Measurements from ENCODE around the gene HRG. TPM values are rescaled to one million over a fixed set of nuclear protein-coding genes. Genes with fewer than 3 reads are reported as not detected.

Gene HRG
- total RNA-seq, 4 donors from 2014 or later: not detected

DNA sequence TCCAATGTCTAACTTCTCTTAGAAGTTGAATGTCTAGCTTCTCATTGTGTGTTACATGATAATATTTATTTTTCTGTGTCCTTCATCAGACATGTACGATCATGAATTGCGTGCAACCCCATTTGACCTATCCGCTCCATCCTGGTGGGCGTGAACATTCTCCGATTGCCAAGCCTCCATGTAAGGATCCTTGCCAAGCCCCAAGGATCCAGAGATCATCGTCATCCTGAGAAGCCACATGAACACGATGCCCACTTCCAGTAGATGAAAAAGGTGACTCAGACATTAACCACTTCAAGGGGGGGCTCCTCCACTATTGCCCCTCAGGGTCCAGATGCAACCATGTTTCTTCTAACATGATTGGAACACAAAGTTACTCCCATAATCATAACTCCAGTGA, 25.9 kb downstream of the HRG start:
- no peak overlapping the region for H3K4me3 ChIP-seq
- H3K36me3 ChIP-seq: no peaks in the 10 kb centered on the region
- no peak for TF ChIP-seq EP300 (IDR thresholded peaks at IDR 0.05)
- no peak for TF ChIP-seq POLR2A (IDR thresholded peaks at IDR 0.05)
- TF ChIP-seq CTCF (IDR thresholded peaks at IDR 0.05): no peak
- H3K4me1 ChIP-seq: no peaks in the 10 kb centered on the region
- no peaks in the 10 kb centered on the region for H3K9me3 ChIP-seq
- 85 to 90% methylated on average over 7 of the region's 7 CpGs for WGBS, 2 donors
- DNase-seq (ENCODE audit: low spot score in 2 of 2): no peak
- no peaks in the 10 kb centered on the region for H3K27me3 ChIP-seq
- no peak overlapping the region for H3K27ac ChIP-seq

- WGBS, 2 donors: 75% methylated on average over 3 of the region's 3 CpGs
- Histone ChIP-seq H3K36me3 (no peaks in the 10 kb centered on the region), H3K4me1 (no peaks in the 10 kb centered on the region), H3K4me3 (no peak overlapping the region), H3K9me3 (no peaks in the 10 kb centered on the region), H3K27me3 (no peaks in the 10 kb centered on the region), H3K27ac (no peak overlapping the region)
- DNase-seq (ENCODE audit: low spot score in 2 of 2): no peak
- no peak for TF ChIP-seq CTCF (IDR thresholded peaks at IDR 0.05)
- TF ChIP-seq POLR2A (IDR thresholded peaks at IDR 0.05): no peak
- no peak for TF ChIP-seq EP300 (IDR thresholded peaks at IDR 0.05)
Observed at GRCh38 chr3:186693843-186694242, 28.0 kb downstream of the HRG start.

GRCh38 chr3:186694288-186695032, 28.6 kb downstream of the HRG start:
- Histone ChIP-seq H3K9me3 (no peaks in the 10 kb centered on the region), H3K27ac (no peak overlapping the region), H3K4me3 (no peak overlapping the region), H3K36me3 (no peaks in the 10 kb centered on the region), H3K4me1 (no peaks in the 10 kb centered on the region), H3K27me3 (no peaks in the 10 kb centered on the region)
- 76 to 82% methylated on average over 6 of the region's 6 CpGs for WGBS, 2 donors
- DNase-seq (ENCODE audit: low spot score in 2 of 2): no peak
- TF ChIP-seq POLR2A (IDR thresholded peaks at IDR 0.05) (no peak), EP300 (IDR thresholded peaks at IDR 0.05) (no peak), CTCF (IDR thresholded peaks at IDR 0.05) (no peak)

DNA sequence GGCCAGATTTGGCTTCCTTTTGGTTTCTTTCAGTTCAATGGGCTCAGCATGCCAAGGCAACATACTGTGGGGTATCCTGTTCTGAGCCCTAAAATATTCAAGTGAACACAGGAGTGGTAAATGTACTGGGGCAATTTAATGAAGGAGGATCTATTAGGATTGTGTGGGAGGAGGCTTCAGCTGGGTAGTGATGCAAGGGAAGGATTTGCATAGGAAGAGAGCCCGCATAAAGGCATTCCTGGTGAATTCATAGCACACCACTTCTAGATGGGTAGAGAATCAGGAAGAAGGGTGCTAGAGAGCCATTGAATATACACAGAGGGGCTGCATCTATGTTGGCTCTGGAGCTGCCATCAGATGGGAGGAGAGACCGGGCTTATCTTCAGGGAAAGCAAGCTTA, 30.7 kb downstream of the HRG start:
- 82 to 86% methylated on average over 2 of the region's 2 CpGs for WGBS, 2 donors
- no peak overlapping the region for H3K27ac ChIP-seq
- no peaks in the 10 kb centered on the region for H3K36me3 ChIP-seq
- no peaks in the 10 kb centered on the region for H3K9me3 ChIP-seq
- no peaks in the 10 kb centered on the region for H3K4me1 ChIP-seq
- TF ChIP-seq EP300 (IDR thresholded peaks at IDR 0.05) (no peak), CTCF (IDR thresholded peaks at IDR 0.05) (no peak), POLR2A (IDR thresholded peaks at IDR 0.05) (no peak)
- no peak for DNase-seq (ENCODE audit: low spot score in 2 of 2)
- H3K27me3 ChIP-seq: no peaks in the 10 kb centered on the region
- no peak overlapping the region for H3K4me3 ChIP-seq

DNA sequence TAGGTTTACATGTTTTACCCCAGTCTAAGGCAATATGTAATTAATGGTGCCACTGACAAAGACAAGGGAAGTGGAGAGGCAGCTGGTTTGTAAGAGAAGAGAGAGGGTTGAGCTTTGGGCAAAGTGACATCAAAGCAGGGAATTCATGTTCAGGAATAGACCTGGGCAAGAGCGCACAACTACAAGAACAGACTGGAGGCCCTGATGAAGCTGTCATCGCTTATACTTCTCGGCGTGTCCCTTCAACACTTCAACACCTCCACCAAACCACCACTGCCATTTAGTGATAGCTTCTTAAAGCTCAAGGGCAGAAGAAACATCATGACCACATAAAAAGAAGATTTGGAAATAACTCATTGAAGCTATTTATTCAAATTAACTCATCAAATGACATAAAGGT, 31.7 kb downstream of the HRG start:
- no peaks in the 10 kb centered on the region for H3K9me3 ChIP-seq
- H3K27ac ChIP-seq: no peak overlapping the region
- 83 to 98% methylated on average over 4 of the region's 4 CpGs for WGBS, 2 donors
- H3K4me1 ChIP-seq: no peaks in the 10 kb centered on the region
- no peak overlapping the region for H3K4me3 ChIP-seq
- TF ChIP-seq CTCF (IDR thresholded peaks at IDR 0.05) (no peak), EP300 (IDR thresholded peaks at IDR 0.05) (no peak), POLR2A (IDR thresholded peaks at IDR 0.05) (no peak)
- H3K36me3 ChIP-seq: no peaks in the 10 kb centered on the region
- no peaks in the 10 kb centered on the region for H3K27me3 ChIP-seq
- no peak for DNase-seq (ENCODE audit: low spot score in 2 of 2)
